ENCODE results near the gene RAB31.
A peak's percentile ranks its signal among the peaks of the same experiment; 100 is the strongest.

RAB31 gene

DNA sequence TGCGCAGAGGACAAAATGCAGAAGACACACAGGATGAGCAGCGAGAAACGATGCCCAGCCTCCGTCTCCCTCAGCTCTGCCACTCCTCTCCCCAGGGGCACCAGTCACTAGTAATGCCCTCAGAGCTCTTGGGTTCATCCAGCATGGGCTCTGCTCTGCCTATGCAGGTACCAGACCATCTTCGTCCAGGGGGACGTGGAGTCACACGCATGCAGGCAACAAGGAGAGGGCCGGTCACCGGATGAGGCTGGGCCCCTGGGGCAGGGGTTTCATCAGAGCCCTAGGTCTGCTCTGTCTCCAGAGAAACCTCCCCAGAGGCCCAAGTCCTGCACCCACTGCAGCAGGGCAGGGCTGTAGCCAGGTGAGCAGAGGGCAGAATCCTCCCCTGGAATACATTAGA, 23.9 kb downstream of the RAB31 start:
- no peak for TF ChIP-seq GATA3 (IDR thresholded peaks at IDR 0.05; ENCODE audit: low read depth, low read length)
- TF ChIP-seq GATA2 (IDR thresholded peaks at IDR 0.05; ENCODE audit: low read depth, low read length) = no peak

DNA sequence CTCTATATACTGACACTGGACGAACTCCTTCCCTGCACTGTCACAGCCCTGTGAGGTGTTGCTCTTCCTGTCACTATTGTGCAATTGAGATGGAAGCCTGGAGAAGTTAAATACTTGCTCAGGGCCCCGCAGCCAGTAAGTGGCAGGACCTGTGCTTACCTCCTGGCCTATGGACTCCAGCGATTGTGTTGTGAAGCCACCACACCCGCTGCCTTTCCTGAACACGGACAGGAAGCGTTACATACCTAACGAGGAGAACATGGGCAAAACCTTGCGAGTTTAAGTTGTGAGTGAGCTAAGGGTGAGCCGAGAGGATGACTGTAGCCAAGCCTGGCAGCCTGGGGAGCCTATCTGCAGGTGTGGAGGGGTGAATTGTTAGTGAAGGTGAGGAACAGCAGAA, 26.1 kb downstream of the RAB31 start:
- TF ChIP-seq GATA3 (IDR thresholded peaks at IDR 0.05; ENCODE audit: low read depth, low read length) (no peak), GATA2 (IDR thresholded peaks at IDR 0.05; ENCODE audit: low read depth, low read length) (no peak)

DNA sequence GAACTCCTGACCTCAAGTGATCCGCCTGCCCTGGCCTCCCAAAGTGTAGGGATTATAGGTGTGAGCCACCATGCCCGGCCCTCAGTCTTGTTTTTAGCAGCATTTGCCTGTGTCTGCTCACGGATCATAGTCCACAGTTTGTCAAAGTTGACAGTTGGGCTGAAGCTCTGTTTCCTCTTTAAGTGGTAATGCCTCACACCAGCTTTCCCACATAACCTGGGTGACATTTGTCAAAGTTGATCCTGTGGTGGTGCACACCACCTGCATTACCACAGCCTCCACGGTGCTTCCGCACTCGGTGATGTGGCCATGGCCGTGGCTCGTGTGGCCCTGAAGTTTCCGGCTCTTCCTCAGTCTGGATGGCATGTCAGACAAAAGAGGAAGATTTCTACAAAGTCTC, 27.1 kb downstream of the RAB31 start:
- no peak for TF ChIP-seq GATA3 (IDR thresholded peaks at IDR 0.05; ENCODE audit: low read depth, low read length)
- TF ChIP-seq GATA2 (IDR thresholded peaks at IDR 0.05; ENCODE audit: low read depth, low read length) = no peak

DNA sequence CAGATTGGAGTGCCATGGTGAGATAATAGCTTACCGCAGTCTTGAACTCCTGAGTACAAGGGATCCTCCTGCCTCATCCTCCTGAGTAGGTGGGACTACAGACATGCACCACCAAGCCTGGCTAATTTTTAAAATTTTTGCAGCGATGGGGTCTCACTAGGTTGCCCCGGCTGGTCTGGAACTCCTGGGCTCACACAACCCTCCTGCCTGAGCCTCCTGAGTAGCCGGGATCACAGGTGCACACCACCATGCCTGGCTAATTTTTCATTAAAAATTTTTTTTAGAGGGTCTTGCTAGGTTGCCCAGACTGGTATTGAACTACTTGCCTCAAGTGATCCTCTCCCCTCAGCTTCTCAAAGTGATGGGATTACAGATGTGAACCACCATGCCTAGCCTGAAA, 27.8 kb downstream of the RAB31 start:
- TF ChIP-seq GATA2 (IDR thresholded peaks at IDR 0.05; ENCODE audit: low read depth, low read length) (no peak), GATA3 (IDR thresholded peaks at IDR 0.05; ENCODE audit: low read depth, low read length) (no peak)

DNA sequence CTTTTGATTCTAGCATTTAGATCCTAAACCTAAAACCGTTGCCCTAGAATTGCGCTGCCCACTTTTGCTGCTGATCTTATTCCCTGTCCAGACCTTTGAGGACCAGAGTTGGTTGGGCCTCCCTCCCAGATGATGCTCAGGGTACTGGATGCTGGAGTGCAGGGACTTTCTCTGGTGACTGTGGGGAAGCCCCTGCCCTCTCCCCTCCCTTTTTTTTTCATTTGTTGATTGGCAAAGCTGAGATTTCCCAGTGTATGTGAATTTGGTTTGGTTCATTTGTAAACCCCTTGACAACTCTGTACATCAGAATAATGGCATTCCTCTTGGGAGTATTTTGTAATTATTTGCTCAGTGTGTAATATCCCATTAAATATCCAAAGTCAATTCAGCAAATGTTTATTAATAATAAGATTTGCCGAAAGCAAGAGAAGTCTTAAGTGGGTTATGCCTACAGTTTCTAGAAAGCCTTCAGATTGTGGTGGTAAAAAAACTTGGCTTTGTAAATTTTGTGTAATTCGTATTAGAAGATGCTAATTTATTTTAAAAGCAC, 28.3 kb downstream of the RAB31 start:
- TF ChIP-seq GATA2 (IDR thresholded peaks at IDR 0.05; ENCODE audit: low read depth, low read length) (no peak), GATA3 (IDR thresholded peaks at IDR 0.05; ENCODE audit: low read depth, low read length) (no peak)

DNA sequence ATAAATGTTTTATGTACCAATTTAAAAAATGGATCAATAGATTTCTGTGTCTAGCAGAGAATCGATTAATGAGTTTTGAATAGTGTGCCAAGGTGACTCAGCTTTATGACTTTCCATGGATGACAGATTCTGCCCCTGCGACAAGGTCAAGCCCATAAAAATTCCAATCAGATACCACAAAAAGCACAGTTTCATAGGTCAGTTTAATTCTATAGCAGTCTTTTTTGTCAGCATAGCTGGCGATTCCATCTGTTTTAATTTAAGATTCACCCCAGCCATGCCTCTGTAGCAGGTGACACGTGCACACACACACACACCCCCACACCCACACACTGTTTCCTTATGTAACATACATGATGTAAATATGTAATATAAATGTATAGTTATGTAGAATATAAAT, 28.9 kb downstream of the RAB31 start:
- TF ChIP-seq GATA3 (IDR thresholded peaks at IDR 0.05; ENCODE audit: low read depth, low read length) = no peak
- no peak; the same call in 1 of the 2 replicates for TF ChIP-seq GATA2 (IDR thresholded peaks at IDR 0.05; ENCODE audit: low read depth, low read length)

DNA sequence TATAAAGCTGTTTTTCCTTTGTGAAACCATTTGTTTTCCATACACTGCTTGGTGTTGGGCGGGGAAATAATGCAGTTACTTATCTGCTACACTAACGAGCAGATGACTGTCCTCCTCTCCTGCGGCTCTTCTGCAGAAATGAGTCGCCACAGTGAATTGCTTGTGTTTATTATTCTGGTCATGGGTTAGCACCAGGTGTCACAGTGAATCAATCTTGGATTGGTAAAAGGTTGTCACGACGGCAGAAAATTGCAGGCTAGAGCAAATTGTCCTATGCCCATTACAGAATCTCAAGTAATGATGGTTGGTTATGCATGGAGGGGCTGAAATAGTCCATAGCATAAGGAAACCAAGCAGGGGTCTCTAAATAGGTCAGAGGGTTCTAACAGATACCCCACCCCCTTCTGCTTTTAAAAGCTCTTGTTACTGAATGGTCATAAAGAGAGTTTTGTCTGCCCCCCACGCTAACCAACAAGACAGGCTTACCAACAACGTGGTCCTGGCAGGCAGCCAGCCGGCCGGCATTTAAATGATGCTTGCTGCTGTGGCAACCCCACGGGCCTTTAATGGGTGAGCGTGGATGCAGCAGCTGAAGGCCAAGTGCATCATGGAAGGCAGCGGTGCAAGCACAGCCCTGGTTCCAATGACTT, 29.5 kb downstream of the RAB31 start:
- TF ChIP-seq GATA2 (IDR thresholded peaks at IDR 0.05; ENCODE audit: low read depth, low read length) (peak; percentile 31; the same call in 1 of the 2 replicates), GATA3 (IDR thresholded peaks at IDR 0.05; ENCODE audit: low read depth, low read length) (no peak)

DNA sequence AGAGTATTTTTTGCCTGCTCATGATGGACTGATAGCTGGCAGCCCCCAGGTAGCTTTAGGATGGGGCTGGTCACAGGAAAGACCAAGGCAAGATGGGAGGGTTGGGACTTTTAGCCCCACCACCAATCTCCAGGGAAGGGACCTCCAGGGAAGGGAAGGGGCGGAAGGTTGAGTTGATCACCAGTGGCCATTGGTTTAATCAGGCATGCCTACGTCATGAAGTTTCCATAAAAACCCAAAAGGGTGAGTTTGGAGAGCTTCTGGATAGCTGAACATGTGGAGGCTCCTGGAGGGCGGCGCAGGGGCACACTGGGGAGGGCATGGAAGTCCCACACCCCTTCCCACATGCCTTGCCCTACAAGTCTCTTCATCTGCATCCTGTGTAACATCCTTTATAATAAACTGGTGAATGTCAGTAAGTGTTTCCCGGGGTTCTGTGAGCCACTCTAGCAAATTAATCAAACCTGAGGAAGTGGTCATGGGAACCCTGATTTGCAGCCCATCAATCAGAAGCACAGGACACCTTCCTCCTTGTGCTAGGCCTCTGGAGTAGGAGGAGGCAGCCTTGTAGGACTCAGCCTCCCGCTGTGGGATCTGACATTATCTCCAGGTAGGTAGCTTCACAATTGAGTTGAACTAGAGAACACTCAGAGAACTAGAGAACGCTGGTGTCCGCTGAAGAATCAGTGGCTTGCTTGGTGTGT, 30.3 kb downstream of the RAB31 start:
- TF ChIP-seq GATA2 (IDR thresholded peaks at IDR 0.05; ENCODE audit: low read depth, low read length) (no peak), GATA3 (IDR thresholded peaks at IDR 0.05; ENCODE audit: low read depth, low read length) (no peak)

DNA sequence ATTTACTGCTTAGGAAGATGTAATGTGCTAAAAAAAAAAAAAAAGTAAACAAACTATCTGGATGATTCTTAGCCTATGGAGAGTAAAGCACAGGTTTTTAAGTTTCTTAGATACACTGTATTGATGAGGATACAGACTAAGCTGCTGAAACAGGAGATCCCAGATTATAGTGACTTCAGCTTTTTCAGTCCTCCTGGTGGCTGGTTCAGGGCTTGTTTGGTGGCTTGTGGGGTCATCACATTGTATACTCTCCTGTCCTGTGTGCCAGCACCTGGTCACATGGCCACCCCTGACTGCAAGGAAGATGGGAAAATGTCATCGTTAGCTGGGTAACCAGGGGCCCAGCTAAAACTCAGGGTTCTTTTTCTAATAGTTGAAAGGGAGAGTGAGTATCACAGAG, 31.4 kb downstream of the RAB31 start:
- TF ChIP-seq GATA2 (IDR thresholded peaks at IDR 0.05; ENCODE audit: low read depth, low read length) (no peak), GATA3 (IDR thresholded peaks at IDR 0.05; ENCODE audit: low read depth, low read length) (no peak)

DNA sequence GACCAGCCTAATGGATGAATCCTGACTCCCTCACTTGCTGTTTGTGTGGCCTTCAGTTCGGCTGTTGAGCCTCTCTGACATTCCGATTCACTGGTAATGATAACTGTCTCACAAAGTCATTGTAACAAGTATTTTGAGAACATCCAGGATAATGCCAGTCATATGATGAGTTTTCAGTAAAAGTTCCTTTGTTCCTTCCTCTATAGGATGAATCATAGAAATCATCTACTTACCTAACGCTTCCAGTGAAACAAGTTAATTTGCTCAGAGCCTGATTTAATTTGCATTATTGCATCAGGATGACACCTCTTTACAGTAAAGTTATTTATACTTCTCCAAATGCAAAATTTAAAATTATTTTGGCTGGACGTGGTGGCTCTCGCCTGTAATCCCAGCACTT, 32.0 kb downstream of the RAB31 start:
- TF ChIP-seq GATA2 (IDR thresholded peaks at IDR 0.05; ENCODE audit: low read depth, low read length) (no peak), GATA3 (IDR thresholded peaks at IDR 0.05; ENCODE audit: low read depth, low read length) (no peak)

DNA sequence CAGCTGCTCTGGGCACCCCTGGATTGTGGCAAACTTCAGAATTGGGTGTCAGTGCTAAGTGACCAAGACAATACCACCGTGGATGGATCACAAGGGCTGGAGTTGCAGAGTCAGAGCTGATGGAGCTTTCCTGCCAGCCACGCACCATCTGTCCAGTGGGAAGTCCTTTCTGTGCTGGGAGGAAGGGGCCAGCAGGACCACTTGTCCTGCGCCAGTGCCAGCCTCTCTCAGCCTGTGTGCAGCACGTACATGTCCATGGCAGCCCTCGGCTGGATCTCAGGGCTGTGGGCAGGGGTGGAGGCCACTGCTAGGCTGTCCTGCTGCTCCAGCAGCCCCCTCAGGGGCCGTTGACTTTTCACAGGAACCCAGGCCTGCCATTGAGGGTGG, 33.3 kb downstream of the RAB31 start:
- TF ChIP-seq GATA3 (IDR thresholded peaks at IDR 0.05; ENCODE audit: low read depth, low read length) (no peak), GATA2 (IDR thresholded peaks at IDR 0.05; ENCODE audit: low read depth, low read length) (no peak)

DNA sequence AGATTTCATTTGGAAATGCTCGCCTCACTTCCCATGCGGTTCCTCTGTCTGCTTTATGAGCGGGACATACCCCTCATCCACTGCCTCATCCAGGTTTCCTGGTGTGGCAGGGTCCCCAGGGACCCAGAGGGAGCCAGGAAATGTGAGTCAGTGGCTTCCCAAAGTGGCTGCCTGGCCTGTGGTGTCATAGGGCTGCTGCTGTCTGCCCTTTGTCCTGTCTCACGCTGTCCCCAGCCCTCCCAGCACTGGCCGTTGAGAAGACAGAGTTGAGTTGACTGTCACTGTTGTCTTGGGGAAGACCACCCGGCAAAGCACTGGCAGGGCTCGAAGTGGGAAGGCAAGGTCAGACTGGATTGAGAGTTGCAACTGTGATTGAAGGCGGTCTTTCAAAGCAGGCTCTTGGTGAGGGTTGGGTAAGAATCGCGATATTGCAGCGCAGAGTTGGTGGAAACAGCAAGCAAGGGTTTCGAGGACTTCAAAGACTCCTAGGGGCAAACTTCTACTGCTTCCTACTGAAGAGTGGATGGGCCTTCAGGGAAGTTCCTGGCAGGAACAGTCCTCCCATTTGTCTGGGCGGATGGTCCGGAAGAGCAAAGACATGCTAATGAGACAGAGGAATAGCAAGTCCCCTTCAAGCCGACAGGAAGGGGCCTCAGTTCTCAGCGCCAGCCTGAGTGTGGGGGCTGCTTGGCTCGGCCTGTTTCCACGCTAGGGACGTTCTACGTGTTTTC, 33.9 kb downstream of the RAB31 start:
- TF ChIP-seq GATA2 (IDR thresholded peaks at IDR 0.05; ENCODE audit: low read depth, low read length) (no peak), GATA3 (IDR thresholded peaks at IDR 0.05; ENCODE audit: low read depth, low read length) (no peak)

DNA sequence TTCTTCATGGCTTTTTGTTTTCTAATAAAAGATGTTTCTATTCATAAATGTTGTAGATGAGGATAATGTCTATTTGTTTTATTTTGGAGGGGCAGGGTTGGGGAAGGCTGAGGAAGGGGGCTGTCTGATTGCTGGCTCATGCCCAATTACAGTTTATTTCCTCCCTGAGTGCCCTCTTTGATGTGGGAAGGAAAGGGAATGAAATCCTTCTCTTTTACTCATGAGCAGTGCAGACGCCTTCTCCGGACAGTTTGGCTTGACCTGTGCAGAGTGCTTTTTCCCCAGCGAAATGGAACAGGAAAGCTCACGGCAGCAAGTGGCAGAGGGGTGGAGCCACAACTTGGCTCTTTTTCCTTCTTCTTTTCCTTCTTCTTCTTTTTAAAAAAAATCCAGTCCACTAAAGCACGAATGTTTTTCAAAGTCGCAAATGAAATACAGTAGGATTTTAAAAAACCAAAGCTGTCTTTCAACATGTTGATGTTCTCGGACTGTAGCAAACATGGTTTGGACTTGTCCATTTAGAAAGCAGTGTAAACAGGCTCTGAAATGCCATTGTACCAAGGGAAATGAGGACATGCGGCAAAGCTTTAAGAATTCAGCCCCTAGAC, 34.5 kb downstream of the RAB31 start:
- no peak for TF ChIP-seq GATA3 (IDR thresholded peaks at IDR 0.05; ENCODE audit: low read depth, low read length)
- no peak for TF ChIP-seq GATA2 (IDR thresholded peaks at IDR 0.05; ENCODE audit: low read depth, low read length)
